HepG2 (cell line): ENCODE data around the gene CCDC116. TPM values are rescaled to one million over a fixed set of nuclear protein-coding genes. Genes with fewer than 3 reads are reported as not detected.
A peak's percentile ranks its signal among the peaks of the same experiment; 100 is the strongest.

Experiments used
- ARHGAP35 ChIP-seq: sonication (generic); formaldehyde crosslinking; IDR thresholded peaks from 2 replicates; pipeline ENCODE4 v1.9.0; 2022; ENCODE audit warnings: mild to moderate bottlenecking, inconsistent platforms, moderate library complexity, missing genetic modification reagents, borderline replicate concordance
- CEBPG ChIP-seq: IDR thresholded peaks from 2 replicates; pipeline ENCODE4 v1.6.1; 2016
- FOXJ3 ChIP-seq: sonication (generic); formaldehyde crosslinking; IDR thresholded peaks from 2 replicates; pipeline ENCODE4 v1.4.0; 2020; ENCODE audit warnings: missing genetic modification reagents, mild to moderate bottlenecking, borderline replicate concordance
- MTF1 ChIP-seq: sonication (generic); formaldehyde crosslinking; IDR thresholded peaks from 2 replicates; pipeline ENCODE4 v1.5.0; 2020; ENCODE audit warnings: missing genetic modification reagents
- NCOA5 ChIP-seq: sonication (generic); formaldehyde crosslinking; IDR thresholded peaks from 2 replicates; pipeline ENCODE4 v1.4.0; 2020; ENCODE audit warnings: missing genetic modification reagents
- TARDBP ChIP-seq: sonication (generic); formaldehyde crosslinking; IDR thresholded peaks from 2 replicates; pipeline ENCODE4 v1.8.0; 2022; ENCODE audit warnings: mild to moderate bottlenecking, missing genetic modification reagents
- TEAD2 ChIP-seq: sonication (generic); formaldehyde crosslinking; IDR thresholded peaks from 2 replicates; pipeline ENCODE4 v1.9.0; 2021; ENCODE audit warnings: missing genetic modification reagents
- ZC3H4 ChIP-seq: sonication (generic); formaldehyde crosslinking; IDR thresholded peaks from 2 replicates; pipeline ENCODE4 v1.4.0; 2020; ENCODE audit warnings: missing genetic modification reagents, borderline replicate concordance
- ZKSCAN8 ChIP-seq: IDR thresholded peaks from 2 replicates; pipeline ENCODE4 v1.6.1; 2016; ENCODE audit warnings: borderline replicate concordance, missing genetic modification reagents, missing compliant biosample characterization
- ZNF24 ChIP-seq: fragments of 450-650 bp; IDR thresholded peaks from 2 replicates; pipeline ENCODE4 v1.6.1; 2017; ENCODE audit warnings: antibody characterized with exemption, mild to moderate bottlenecking
- ZNF253 ChIP-seq: sonication (generic); formaldehyde crosslinking; IDR thresholded peaks from 2 replicates; pipeline ENCODE4 v1.8.0; 2022; ENCODE audit warnings: mild to moderate bottlenecking, missing genetic modification reagents, borderline replicate concordance
- ZNF629 ChIP-seq: sonication (generic); formaldehyde crosslinking; conservative IDR thresholded peaks from 2 replicates; pipeline ENCODE4 v1.5.0; 2020; ENCODE audit warnings: missing genetic modification reagents
- ZNF780A ChIP-seq: sonication (generic); formaldehyde crosslinking; IDR thresholded peaks from 2 replicates; pipeline ENCODE4 v1.8.0; 2022; ENCODE audit warnings: mild to moderate bottlenecking, missing genetic modification reagents, moderate library complexity
- polyA plus RNA-seq, 8 experiments: library from polyadenylated mRNA; depleted of rRNA in 3 of 8; stranded (reverse) in 7 of 8; unstranded in 1 of 8; fragments of >200 nt; fragmentation: Illumina TruSeq in 4 of 8; extraction: Trizol in 4 of 8; gene quantifications; 2 replicates each; pipeline versions ENCODE4 v1.2.1 to v1.2.3, GENCODE V29; 2011 to 2016; ENCODE audit warnings: low read depth in 4 of 8, missing spikeins in 1 of 8, mixed read lengths in 1 of 8; ENCODE audit not compliant: insufficient read depth in 1 of 8
- total RNA-seq, 5 experiments: library from RNA; depleted of rRNA; stranded (reverse); fragments of >200 nt; fragmentation: Illumina TruSeq; extraction: Trizol; gene quantifications; 2 replicates each; pipeline ENCODE4 v1.2.3, GENCODE V29; 2016; ENCODE audit warnings: low read depth in 1 of 5
- TF ChIP-seq, protein P1 (sequence below): sonication (generic); formaldehyde crosslinking; IDR thresholded peaks from 2 replicates; pipeline ENCODE4 v1.8.1; 2023; ENCODE audit warnings: missing genetic modification reagents, mild to moderate bottlenecking, borderline replicate concordance
- TF ChIP-seq, protein P2 (sequence below), 2 experiments: fragments of 450-650 bp in 1 of 2; sonication (generic) in 1 of 2; formaldehyde crosslinking in 1 of 2; IDR thresholded peaks; 2 replicates each; pipeline versions ENCODE4 v1.6.1 to v1.8.0; 2016 to 2022; ENCODE audit warnings: antibody characterized with exemption in 1 of 2, mild to moderate bottlenecking in 1 of 2, missing genetic modification reagents in 1 of 2
- TF ChIP-seq, protein P3 (sequence below): IDR thresholded peaks from 2 replicates; pipeline ENCODE4 v1.6.1; 2016; ENCODE audit warnings: mild to moderate bottlenecking
- TF ChIP-seq, protein P4 (sequence below): sonication (generic); formaldehyde crosslinking; IDR thresholded peaks from 2 replicates; pipeline ENCODE4 v1.4.0; 2020; ENCODE audit warnings: missing genetic modification reagents

CCDC116 gene
- total and polyA plus RNA-seq, 2 of the 13 experiments (the other 11 are each of a cell fraction or from before 2014, with no cell fraction given) = 0.15 to 0.33 TPM

DNA sequence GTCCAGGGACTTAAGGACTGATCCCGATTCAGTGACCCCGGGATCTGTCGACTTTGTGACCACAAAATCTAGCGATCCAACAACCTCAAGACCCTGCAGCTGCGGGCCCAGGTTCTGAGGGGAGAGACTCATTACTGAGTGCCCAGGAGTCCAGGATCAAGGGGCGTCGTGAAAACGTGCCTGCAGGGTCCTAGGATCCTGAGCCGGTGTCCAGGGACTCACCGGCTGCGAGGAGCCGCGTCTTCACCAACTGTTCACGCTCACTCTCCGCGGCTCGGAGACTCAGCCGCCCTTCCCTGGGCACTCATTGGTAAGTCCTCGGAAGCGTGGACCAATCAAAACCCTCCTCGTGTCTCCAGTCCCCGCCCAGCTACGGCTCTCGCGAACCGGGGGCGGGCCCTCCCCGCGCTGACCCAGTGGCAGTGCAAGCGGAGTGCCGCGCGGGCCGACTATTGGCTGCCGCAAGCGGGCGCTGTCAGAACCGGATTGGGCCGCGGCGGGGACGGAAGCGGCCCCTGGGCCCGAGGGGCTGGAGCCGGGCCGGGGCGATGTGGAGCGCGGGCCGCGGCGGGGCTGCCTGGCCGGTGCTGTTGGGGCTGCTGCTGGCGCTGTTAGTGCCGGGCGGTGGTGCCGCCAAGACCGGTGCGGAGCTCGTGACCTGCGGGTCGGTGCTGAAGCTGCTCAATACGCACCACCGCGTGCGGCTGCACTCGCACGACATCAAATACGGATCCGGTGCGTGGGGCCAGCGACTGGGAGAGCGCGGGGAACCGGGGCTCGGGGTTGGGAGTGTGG, 9.4 kb downstream of the CCDC116 start, which contains the start of gene SDF2L1 (continued):
- TF ChIP-seq, protein P1, sequence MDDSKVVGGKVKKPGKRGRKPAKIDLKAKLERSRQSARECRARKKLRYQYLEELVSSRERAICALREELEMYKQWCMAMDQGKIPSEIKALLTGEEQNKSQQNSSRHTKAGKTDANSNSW (CRISPR knock-in tag) = no peak
- TF ChIP-seq ZNF629 (CRISPR knock-in tag) = no peak
- TF ChIP-seq ZC3H4 (CRISPR knock-in tag) = no peak
- TF ChIP-seq, protein P2, sequence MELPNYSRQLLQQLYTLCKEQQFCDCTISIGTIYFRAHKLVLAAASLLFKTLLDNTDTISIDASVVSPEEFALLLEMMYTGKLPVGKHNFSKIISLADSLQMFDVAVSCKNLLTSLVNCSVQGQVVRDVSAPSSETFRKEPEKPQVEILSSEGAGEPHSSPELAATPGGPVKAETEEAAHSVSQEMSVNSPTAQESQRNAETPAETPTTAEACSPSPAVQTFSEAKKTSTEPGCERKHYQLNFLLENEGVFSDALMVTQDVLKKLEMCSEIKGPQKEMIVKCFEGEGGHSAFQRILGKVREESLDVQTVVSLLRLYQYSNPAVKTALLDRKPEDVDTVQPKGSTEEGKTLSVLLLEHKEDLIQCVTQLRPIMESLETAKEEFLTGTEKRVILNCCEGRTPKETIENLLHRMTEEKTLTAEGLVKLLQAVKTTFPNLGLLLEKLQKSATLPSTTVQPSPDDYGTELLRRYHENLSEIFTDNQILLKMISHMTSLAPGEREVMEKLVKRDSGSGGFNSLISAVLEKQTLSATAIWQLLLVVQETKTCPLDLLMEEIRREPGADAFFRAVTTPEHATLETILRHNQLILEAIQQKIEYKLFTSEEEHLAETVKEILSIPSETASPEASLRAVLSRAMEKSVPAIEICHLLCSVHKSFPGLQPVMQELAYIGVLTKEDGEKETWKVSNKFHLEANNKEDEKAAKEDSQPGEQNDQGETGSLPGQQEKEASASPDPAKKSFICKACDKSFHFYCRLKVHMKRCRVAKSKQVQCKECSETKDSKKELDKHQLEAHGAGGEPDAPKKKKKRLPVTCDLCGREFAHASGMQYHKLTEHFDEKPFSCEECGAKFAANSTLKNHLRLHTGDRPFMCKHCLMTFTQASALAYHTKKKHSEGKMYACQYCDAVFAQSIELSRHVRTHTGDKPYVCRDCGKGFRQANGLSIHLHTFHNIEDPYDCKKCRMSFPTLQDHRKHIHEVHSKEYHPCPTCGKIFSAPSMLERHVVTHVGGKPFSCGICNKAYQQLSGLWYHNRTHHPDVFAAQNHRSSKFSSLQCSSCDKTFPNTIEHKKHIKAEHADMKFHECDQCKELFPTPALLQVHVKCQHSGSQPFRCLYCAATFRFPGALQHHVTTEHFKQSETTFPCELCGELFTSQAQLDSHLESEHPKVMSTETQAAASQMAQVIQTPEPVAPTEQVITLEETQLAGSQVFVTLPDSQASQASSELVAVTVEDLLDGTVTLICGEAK (IDR thresholded peaks at IDR 0.05) = no peak
- TF ChIP-seq, protein P2 (CRISPR knock-in tag; IDR thresholded peaks at IDR 0.05) = no peak; the same call in 1 of the 2 replicates
- TF ChIP-seq ZKSCAN8 (CRISPR knock-in tag) = no peak
- TF ChIP-seq ZNF780A = no peak
- TF ChIP-seq NCOA5 (CRISPR knock-in tag) = no peak
- no peak for TF ChIP-seq MTF1 (CRISPR knock-in tag)
- TF ChIP-seq ARHGAP35 (CRISPR knock-in tag) = no peak
- no peak for TF ChIP-seq ZNF253 (CRISPR knock-in tag)
- TF ChIP-seq, protein P3, sequence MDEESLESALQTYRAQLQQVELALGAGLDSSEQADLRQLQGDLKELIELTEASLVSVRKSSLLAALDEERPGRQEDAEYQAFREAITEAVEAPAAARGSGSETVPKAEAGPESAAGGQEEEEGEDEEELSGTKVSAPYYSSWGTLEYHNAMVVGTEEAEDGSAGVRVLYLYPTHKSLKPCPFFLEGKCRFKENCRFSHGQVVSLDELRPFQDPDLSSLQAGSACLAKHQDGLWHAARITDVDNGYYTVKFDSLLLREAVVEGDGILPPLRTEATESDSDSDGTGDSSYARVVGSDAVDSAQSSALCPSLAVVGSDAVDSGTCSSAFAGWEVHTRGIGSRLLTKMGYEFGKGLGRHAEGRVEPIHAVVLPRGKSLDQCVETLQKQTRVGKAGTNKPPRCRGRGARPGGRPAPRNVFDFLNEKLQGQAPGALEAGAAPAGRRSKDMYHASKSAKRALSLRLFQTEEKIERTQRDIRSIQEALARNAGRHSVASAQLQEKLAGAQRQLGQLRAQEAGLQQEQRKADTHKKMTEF = no peak
- TF ChIP-seq TEAD2 (CRISPR knock-in tag) = no peak
- no peak for TF ChIP-seq ZNF24
- no peak for TF ChIP-seq CEBPG (CRISPR knock-in tag)
- TF ChIP-seq, protein P4, sequence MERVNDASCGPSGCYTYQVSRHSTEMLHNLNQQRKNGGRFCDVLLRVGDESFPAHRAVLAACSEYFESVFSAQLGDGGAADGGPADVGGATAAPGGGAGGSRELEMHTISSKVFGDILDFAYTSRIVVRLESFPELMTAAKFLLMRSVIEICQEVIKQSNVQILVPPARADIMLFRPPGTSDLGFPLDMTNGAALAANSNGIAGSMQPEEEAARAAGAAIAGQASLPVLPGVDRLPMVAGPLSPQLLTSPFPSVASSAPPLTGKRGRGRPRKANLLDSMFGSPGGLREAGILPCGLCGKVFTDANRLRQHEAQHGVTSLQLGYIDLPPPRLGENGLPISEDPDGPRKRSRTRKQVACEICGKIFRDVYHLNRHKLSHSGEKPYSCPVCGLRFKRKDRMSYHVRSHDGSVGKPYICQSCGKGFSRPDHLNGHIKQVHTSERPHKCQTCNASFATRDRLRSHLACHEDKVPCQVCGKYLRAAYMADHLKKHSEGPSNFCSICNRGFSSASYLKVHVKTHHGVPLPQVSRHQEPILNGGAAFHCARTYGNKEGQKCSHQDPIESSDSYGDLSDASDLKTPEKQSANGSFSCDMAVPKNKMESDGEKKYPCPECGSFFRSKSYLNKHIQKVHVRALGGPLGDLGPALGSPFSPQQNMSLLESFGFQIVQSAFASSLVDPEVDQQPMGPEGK (CRISPR knock-in tag) = 0 out of 2 replicates have a peak, but pooled peaks have one; percentile 16
- no peak for TF ChIP-seq FOXJ3
- TF ChIP-seq TARDBP = no peak
